Stromal cell of bone marrow (primary cell): ENCODE data around the gene PHYHD1.

ENCODE experiments used
- DNase-seq: peaks from one replicate; pipeline ENCODE4 v3.0.0-alpha.2; 2012; ENCODE audit warnings: low read depth

PHYHD1 gene

DNA sequence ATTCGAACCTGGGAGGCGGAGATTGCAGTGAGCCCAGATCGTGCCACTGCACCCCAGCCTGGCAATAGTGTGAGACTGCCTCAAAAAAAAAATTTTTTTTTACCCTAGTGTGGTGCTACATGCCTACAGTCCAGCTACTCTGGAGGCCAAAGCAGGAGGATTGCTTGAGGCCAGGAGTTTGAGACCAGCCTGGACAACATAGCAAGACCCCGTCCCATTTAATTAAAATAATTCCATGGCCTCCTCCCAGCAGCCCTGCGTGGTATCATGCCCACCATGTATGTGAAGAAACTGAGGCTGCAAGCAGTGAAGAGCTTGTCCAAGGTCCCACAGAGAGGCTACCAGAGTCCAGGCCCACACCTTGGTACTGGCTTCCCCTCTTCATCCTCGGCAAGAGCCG, 19.4 kb upstream of the PHYHD1 start:
- no peak for DNase-seq

DNA sequence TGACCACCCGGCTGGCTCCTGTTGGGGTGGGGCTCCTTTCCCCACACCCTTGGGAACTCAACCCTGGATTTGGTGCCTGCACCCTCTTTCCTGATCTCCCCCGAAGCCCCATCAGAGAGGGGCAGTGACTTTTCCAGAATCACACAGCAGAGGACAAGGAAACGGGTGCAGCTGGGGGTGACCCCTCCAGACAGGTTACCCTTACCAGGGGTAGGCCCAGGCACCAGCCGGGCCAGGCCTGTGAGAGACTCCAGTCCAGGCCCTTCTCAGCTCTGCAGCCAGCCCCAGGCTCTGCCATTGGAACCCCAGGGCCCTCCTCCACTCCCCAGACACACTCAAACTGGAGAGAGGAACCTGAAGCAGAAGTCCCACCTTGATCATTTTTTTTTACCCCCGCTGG, 19.0 kb upstream of the PHYHD1 start:
- DNase-seq = no peak

- no peak for DNase-seq
Measured at GRCh38 chr9:128902351-128903078, 18.3 kb upstream of the PHYHD1 start.

GRCh38 chr9:128903079-128903461, 17.7 kb upstream of the PHYHD1 start:
- DNase-seq = no peak

DNA sequence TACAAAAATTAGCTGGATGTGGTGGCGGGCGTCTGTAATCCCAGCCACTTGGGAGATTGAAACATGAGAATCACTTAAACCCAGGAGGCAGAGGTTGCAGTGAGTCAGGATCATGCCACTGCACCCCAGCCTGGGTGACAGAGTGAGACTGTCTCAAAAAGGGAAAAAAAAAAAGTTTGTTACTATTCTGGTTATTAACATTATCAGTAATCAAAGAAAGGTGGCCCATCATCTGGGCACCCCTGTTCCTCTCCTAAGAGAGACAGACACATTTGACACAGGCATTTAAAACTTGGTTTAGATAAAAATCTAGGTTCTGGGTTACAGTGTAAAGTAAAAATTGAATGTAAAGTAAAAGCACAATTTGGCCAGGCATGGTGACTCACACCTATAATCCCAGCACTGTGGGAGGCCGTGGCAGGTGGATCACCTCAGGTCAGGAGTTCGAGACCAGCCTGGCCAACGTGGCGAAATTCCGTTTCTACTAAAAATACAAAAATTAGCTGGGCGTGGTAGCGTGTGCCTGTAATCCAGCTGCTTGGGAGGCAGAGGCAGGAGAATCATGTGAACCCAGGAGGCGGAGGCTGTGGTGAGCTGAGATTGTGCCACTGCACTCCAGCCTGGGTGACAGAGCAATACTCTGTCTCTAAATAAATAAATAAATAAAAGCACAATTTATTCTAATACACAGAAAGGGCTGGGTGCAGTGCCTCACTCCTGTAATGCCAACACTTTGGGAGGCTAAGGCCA, 16.7 kb upstream of the PHYHD1 start:
- no peak for DNase-seq

DNA sequence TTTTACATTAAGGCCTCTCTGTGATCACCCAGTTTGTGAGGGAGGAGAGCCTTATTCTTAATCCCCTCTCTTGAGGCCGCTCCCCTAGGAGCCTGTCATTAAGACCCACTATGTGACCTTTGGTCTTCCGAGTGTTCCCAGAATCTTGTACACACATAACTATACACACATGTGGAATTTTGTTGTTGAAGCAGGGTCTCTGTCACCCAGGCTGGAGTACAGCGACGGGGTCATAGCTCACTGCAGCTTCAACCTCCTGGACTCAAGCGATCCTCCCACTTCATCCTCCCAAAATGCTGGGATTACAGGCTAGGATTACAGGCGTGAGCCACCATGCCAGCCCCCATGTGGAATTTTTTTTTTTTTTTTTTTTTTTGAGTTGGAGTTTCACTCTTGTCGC, 14.8 kb upstream of the PHYHD1 start:
- no peak for DNase-seq

GRCh38 chr9:128906741-128907140, 14.0 kb upstream of the PHYHD1 start:
- DNase-seq = no peak

DNA sequence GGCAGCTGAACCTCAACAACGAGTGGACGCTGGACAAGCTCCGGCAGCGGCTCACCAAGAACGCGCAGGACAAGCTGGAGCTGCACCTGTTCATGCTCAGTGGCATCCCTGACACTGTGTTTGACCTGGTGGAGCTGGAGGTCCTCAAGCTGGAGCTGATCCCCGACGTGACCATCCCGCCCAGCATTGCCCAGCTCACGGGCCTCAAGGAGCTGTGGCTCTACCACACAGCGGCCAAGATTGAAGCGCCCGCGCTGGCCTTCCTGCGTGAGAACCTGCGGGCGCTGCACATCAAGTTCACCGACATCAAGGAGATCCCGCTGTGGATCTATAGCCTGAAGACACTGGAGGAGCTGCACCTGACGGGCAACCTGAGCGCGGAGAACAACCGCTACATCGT, 12.4 kb upstream of the PHYHD1 start:
- DNase-seq = no peak

- DNase-seq = no peak
Measured at GRCh38 chr9:128909859-128910258, 10.9 kb upstream of the PHYHD1 start.

DNA sequence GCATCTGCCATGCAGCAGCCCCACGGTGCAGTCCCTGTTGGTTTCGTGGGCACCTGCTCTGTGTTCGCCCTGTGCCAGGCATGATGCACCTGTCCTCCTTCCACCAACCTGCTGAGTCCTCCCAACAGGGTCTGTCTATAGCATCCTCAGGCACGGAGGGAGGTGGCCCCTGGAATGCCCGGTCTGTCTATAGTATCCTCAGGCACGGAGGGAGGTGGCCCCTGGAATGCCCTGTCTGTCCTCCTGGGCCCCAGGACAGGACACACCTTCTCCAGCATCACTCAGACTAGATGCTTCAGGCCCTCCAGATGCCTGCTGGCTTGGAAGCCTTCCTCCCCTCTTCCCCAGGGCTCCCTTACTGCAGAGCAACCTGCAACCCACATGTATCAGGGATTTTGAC, 9.9 kb upstream of the PHYHD1 start:
- DNase-seq = no peak

GRCh38 chr9:128911529-128912035, 9.2 kb upstream of the PHYHD1 start:
- DNase-seq = no peak

- peak; percentile 43 for DNase-seq
Measured at GRCh38 chr9:128912270-128912853, 8.4 kb upstream of the PHYHD1 start.

DNA sequence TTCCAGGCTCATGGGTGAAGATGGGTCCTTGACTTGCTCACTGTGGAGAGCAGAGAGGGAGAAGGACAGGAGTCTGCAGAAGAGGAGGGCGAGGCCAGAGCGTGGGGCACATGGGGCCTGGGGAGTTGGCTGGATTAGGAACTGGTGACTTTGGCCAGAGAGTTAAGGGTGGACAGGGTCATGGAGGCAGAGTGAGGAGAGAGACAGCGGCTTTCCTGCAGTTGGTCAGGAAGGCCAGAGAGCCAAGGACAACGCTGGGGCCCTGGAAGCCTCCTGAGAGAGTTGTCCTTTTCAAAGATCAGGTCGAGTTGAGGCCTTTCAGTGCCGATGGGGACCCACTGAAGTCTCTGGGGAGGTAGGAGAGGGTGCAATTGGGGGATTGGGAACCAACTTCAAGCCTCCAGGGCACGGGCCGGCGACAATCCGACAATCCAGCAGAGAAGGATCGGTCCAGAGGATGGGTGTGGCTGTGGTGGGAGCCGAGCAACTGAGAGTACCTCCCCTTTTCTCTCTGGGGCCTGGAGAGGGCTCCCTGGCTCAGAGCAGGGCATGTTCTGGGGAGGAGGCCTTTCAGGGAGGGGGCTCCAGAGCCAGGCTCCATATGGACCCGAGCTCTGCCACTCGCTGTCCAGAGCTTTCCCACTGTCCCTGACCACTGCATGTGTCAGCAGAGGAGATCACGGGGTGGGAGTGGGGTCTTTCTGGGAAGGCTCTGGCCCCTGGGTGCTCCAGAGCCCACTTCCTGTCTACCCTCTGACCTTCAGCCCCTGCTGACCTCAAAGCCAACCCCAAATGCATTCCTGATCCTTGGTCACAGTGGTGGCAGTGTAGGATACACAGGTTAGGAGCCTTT, 7.5 kb upstream of the PHYHD1 start:
- DNase-seq = no peak

GRCh38 chr9:128913995-128914772, 6.6 kb upstream of the PHYHD1 start:
- DNase-seq = no peak

- DNase-seq = no peak
Measured at GRCh38 chr9:128916204-128916603, 4.6 kb upstream of the PHYHD1 start.

DNA sequence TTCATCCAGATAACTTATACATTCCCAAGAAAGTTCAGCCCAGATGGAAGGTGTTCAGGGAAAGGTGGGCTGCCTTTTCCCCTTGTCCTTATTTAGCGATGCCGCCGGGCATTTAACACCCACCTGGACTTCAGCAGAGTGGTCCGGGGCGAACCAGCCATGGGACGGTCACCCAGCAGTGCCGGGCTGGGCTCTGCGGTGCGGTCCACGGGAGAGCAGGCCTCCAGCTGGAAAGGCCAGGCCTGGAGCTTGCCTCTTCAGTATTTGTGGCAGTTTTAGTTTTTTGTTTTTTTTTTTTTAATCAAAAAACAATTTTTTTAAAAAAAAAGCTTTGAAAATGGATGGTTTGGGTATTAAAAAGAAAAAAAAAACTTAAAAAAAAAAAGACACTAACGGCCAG, 4.0 kb upstream of the PHYHD1 start:
- DNase-seq = no peak

GRCh38 chr9:128917151-128917849, 3.5 kb upstream of the PHYHD1 start:
- DNase-seq = peak; percentile 77

DNA sequence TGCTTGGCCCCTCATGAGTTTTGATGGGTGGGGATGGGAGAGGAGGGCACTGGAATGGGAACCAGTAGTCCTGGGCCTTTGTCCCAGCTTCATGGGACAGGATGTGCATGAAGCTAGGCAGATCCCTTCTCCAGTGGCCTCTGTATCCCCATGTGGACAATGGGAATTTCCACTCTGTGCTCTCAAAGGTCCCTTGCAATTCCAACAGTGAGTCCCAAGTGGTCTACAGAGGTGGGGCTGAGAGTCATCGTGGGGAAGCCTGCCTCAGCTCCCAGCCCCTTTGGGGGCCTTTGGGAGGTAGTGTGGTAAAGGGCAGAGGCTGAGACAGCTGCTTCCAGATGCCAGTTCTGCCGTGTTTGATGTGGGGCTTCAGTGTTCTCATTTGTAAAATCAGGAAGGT, 1.9 kb upstream of the PHYHD1 start:
- DNase-seq = no peak

- DNase-seq = no peak
Measured at GRCh38 chr9:128919402-128920089, 1.2 kb upstream of the PHYHD1 start.
